Glutamatergic neuron (in vitro differentiated cells): ENCODE data around the gene PROSER2. TPM values are rescaled to one million over a fixed set of nuclear protein-coding genes. Genes with fewer than 3 reads are reported as not detected.

Experiments
- DNase-seq: peaks from one replicate; pipeline ENCODE4 v3.0.0; 2022
- H3K27ac Mint-ChIP-seq: one replicate; pipeline ENCODE4 v1.8.0; 2020; ENCODE audit warnings: mild to moderate bottlenecking, mixed read lengths, inconsistent platforms; ENCODE audit not compliant: unreplicated experiment
- H3K27me3 Mint-ChIP-seq: one replicate; pipeline ENCODE4 v1.8.0; 2020; ENCODE audit warnings: mild to moderate bottlenecking, moderate library complexity, mixed read lengths, inconsistent platforms; ENCODE audit not compliant: unreplicated experiment
- H3K36me3 Mint-ChIP-seq: one replicate; pipeline ENCODE4 v1.8.0; 2020; ENCODE audit warnings: mild to moderate bottlenecking, mixed read lengths, inconsistent platforms; ENCODE audit not compliant: unreplicated experiment
- H3K4me1 Mint-ChIP-seq: one replicate; pipeline ENCODE4 v1.8.0; 2020; ENCODE audit warnings: mild to moderate bottlenecking, low read depth, mixed read lengths, inconsistent platforms; ENCODE audit not compliant: unreplicated experiment
- H3K4me3 Mint-ChIP-seq: one replicate; pipeline ENCODE4 v1.8.0; 2020; ENCODE audit warnings: mild to moderate bottlenecking, mixed read lengths, inconsistent platforms; ENCODE audit not compliant: unreplicated experiment
- H3K9me3 Mint-ChIP-seq: one replicate; pipeline ENCODE4 v1.8.0; 2020; ENCODE audit warnings: mild to moderate bottlenecking, moderate library complexity, mixed read lengths, inconsistent platforms; ENCODE audit not compliant: unreplicated experiment
- CTCF ChIP-seq: fragments of 200-600 bp; sonication (generic); IDR thresholded peaks from one replicate; pipeline ENCODE4 v1.5.0; 2021; ENCODE audit not compliant: partially characterized antibody, unreplicated experiment
- total RNA-seq: library from RNA; stranded (reverse); fragmentation: NEBNext Ultra II Directional; extraction: Animal tissue kit (Norgen Biotek cat#: 25700); gene quantifications from one replicate; pipeline ENCODE4 v1.2.1, GENCODE V29; 2021; ENCODE audit not compliant: unreplicated experiment

PROSER2 gene
- total RNA-seq, 1 donor from 2014 or later: not detected

GRCh38 chr10:11895108-11895466 is 71.9 kb downstream of the PROSER2 start:
- Mint-ChIP-seq H3K27ac (no peak overlapping the region), H3K27me3 (peaks cover 1% of the 10 kb centered on the region), H3K4me3 (no peak overlapping the region), H3K4me1 (no peaks in the 10 kb centered on the region), H3K36me3 (no peaks in the 10 kb centered on the region), H3K9me3 (no peaks in the 10 kb centered on the region)
- DNase-seq: no peak
- TF ChIP-seq CTCF: no peak

GRCh38 chr10:11895598-11895997 is 72.4 kb downstream of the PROSER2 start:
- no peaks in the 10 kb centered on the region for H3K9me3 Mint-ChIP-seq
- H3K36me3 Mint-ChIP-seq: no peaks in the 10 kb centered on the region
- H3K4me1 Mint-ChIP-seq: no peaks in the 10 kb centered on the region
- peaks cover 1% of the 10 kb centered on the region for H3K27me3 Mint-ChIP-seq
- TF ChIP-seq CTCF: no peak
- H3K27ac Mint-ChIP-seq: no peak overlapping the region
- no peak for DNase-seq
- H3K4me3 Mint-ChIP-seq: no peak overlapping the region

GRCh38 chr10:11896549-11897200 is 73.5 kb downstream of the PROSER2 start:
- Mint-ChIP-seq H3K27ac (no peak overlapping the region), H3K4me1 (no peaks in the 10 kb centered on the region), H3K4me3 (no peak overlapping the region), H3K9me3 (no peaks in the 10 kb centered on the region), H3K27me3 (peaks cover 1% of the 10 kb centered on the region), H3K36me3 (no peaks in the 10 kb centered on the region)
- no peak for TF ChIP-seq CTCF
- no peak for DNase-seq

- Mint-ChIP-seq H3K4me3 (no peak overlapping the region), H3K27ac (no peak overlapping the region), H3K9me3 (no peaks in the 10 kb centered on the region), H3K36me3 (no peaks in the 10 kb centered on the region), H3K4me1 (no peaks in the 10 kb centered on the region), H3K27me3 (peaks cover 2% of the 10 kb centered on the region)
- no peak for DNase-seq
- no peak for TF ChIP-seq CTCF
Measured at GRCh38 chr10:11898033-11898371, 74.8 kb downstream of the PROSER2 start.

GRCh38 chr10:11898372-11899066 is 75.4 kb downstream of the PROSER2 start:
- no peak overlapping the region for H3K27ac Mint-ChIP-seq
- TF ChIP-seq CTCF: no peak
- peaks cover 2% of the 10 kb centered on the region for H3K27me3 Mint-ChIP-seq
- H3K4me1 Mint-ChIP-seq: no peaks in the 10 kb centered on the region
- no peaks in the 10 kb centered on the region for H3K36me3 Mint-ChIP-seq
- no peak for DNase-seq
- no peaks in the 10 kb centered on the region for H3K9me3 Mint-ChIP-seq
- no peak overlapping the region for H3K4me3 Mint-ChIP-seq
